Measurements from ENCODE around the gene NEK4. TPM values are rescaled to one million over a fixed set of nuclear protein-coding genes. Genes with fewer than 3 reads are reported as not detected.

NEK4 gene
- total and polyA plus RNA-seq, 4 donors = 5.8 to 39.9 (median 19.1) TPM

DNA sequence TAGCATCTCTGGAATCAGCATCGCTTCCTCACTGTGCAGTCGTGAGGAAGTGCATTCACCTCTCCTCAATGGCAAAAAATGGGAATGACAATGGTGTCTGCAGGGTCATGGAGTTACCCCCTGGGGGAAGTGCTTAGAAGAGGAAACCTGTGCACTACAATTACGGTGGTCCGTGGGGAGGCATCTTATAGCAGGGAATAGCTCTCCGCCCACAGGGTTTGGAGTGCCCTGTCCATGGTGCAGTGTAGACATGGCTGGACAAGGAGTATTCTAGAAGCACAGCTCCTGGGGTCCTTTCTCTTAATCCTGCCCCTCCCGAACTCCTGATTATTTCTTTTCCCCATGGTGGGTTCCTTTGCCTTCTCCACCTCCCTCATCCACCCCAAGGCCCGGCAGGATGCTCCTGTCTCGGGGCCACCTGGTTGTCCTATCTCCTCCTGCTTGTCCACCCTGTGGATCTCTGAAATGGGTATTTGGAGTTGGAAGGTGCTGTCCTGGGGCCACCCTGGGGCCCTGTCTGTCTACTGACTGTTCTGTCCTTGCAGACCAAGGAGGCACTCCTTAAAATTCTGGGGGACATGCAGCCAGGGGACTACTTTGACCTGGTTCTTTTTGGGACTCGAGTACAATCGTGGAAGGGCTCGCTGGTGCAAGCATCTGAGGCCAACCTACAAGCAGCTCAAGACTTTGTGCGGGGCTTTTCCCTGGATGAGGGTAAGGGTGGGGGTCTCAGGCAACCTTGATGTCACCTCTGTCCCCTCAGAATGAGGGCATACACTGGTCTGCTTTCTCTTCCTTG is 11.9 kb upstream of the NEK4 start:
- DNase-seq = peak in 1 of 3 donors; percentile 4
- Histone ChIP-seq H3K36me3 (ENCODE audit: control insufficient read depth in 4 of 4, insufficient read depth in 4 of 4, low read length in 4 of 4) (no peaks in the 10 kb centered on the region), H3K27ac (ENCODE audit: low read depth in 1 of 2, low read length in 1 of 2) (no peak overlapping the region), H3K4me3 (no peak overlapping the region), H3K9ac (ENCODE audit: insufficient read depth in 1 of 2, low read length in 2 of 2) (no peak overlapping the region), H3K27me3 (ENCODE audit: control insufficient read depth in 3 of 3, insufficient read depth in 3 of 3, low read length in 2 of 3) (peaks cover 0 to 3% (median 0%) of the 10 kb centered on the region in 3 donors), H3K4me1 (ENCODE audit: control insufficient read depth in 5 of 5, insufficient read depth in 5 of 5, low read length in 5 of 5) (no peaks in the 10 kb centered on the region), H3K9me3 (ENCODE audit: control insufficient read depth in 4 of 4, insufficient read depth in 3 of 4, low read length in 3 of 4) (no peaks in the 10 kb centered on the region)
- no peak for ATAC-seq (ENCODE audit: insufficient read depth, low FRiP score)
- 70 to 79% methylated on average over 12 of the region's 12 CpGs for whole genome bisulfite sequencing, 2 donors
- TF ChIP-seq CTCF (IDR thresholded peaks at IDR 0.05; ENCODE audit: control extremely low read depth, extremely low read depth) = no peak

- WGBS, 2 donors = 48 to 62% methylated on average over 13 of the region's 13 CpGs
- Histone ChIP-seq H3K27me3 (ENCODE audit: control insufficient read depth in 3 of 3, insufficient read depth in 3 of 3, low read length in 2 of 3) (peaks cover 0 to 3% (median 0%) of the 10 kb centered on the region in 3 donors), H3K27ac (ENCODE audit: low read depth in 1 of 2, low read length in 1 of 2) (no peak overlapping the region), H3K9ac (ENCODE audit: insufficient read depth in 1 of 2, low read length in 2 of 2) (no peak overlapping the region), H3K36me3 (ENCODE audit: control insufficient read depth in 4 of 4, insufficient read depth in 4 of 4, low read length in 4 of 4) (no peaks in the 10 kb centered on the region), H3K9me3 (ENCODE audit: control insufficient read depth in 4 of 4, insufficient read depth in 3 of 4, low read length in 3 of 4) (no peaks in the 10 kb centered on the region), H3K4me3 (no peak overlapping the region), H3K4me1 (ENCODE audit: control insufficient read depth in 5 of 5, insufficient read depth in 5 of 5, low read length in 5 of 5) (no peaks in the 10 kb centered on the region)
- ATAC-seq (ENCODE audit: insufficient read depth, low FRiP score) (no peak), DNase-seq (peak in 1 of 3 donors; percentile 6)
- no peak for TF ChIP-seq CTCF (IDR thresholded peaks at IDR 0.05; ENCODE audit: control extremely low read depth, extremely low read depth)
Measured at GRCh38 chr3:52781741-52782140, 11.0 kb upstream of the NEK4 start.

GRCh38 chr3:52779837-52780585 is 9.3 kb upstream of the NEK4 start:
- Histone ChIP-seq H3K4me1 (ENCODE audit: control insufficient read depth in 5 of 5, insufficient read depth in 5 of 5, low read length in 5 of 5) (no peaks in the 10 kb centered on the region), H3K4me3 (no peak overlapping the region), H3K36me3 (ENCODE audit: control insufficient read depth in 4 of 4, insufficient read depth in 4 of 4, low read length in 4 of 4) (no peaks in the 10 kb centered on the region), H3K9ac (ENCODE audit: insufficient read depth in 1 of 2, low read length in 2 of 2) (no peak overlapping the region), H3K27ac (ENCODE audit: low read depth in 1 of 2, low read length in 1 of 2) (no peak overlapping the region), H3K27me3 (ENCODE audit: control insufficient read depth in 3 of 3, insufficient read depth in 3 of 3, low read length in 2 of 3) (peaks cover 0 to 3% (median 0%) of the 10 kb centered on the region in 3 donors), H3K9me3 (ENCODE audit: control insufficient read depth in 4 of 4, insufficient read depth in 3 of 4, low read length in 3 of 4) (peaks cover 0 to 2% (median 0%) of the 10 kb centered on the region in 4 donors)
- ATAC-seq (ENCODE audit: insufficient read depth, low FRiP score) = no peak
- no peak for DNase-seq
- TF ChIP-seq CTCF (IDR thresholded peaks at IDR 0.05; ENCODE audit: control extremely low read depth, extremely low read depth) = no peak
- 86 to 87% methylated on average over 8 of the region's 8 CpGs for WGBS, 2 donors

Data from lung (tissue), 12 donors.